A549 (cell line): ENCODE results near the gene MZT2A. TPM values are rescaled to one million over a fixed set of nuclear protein-coding genes. Genes with fewer than 3 reads are reported as not detected.
"Not testable (repeated sequence)": the region's sequence is repeated elsewhere in the genome, so short reads cannot be mapped to it uniquely, and the experiment has no call there.

Source experiments
- ATAC-seq, 2 experiments: fragments of 200-7000 bp in 1 of 2; fragments of >200 bp in 1 of 2; cut with Nextera tagmentation in 1 of 2; cut with Tn5 transposase in 1 of 2; 3 replicates each; pipeline versions ENCODE4 v1.8.0 to v1.9.1; 2018 to 2020; ENCODE audit warnings: mild to moderate bottlenecking in 1 of 2, moderate library complexity in 1 of 2
- CTCF ChIA-PET: fragments of 300-600 bp; sonication (Branson Sonifier 250); formaldehyde crosslinking; extraction: SDS; loops from one replicate; lab custom pipeline; 2021; ENCODE audit warnings: antibody characterized with exemption, inconsistent platforms; lab: Yijun Ruan, JAX
- POLR2A ChIA-PET: fragments of 350-600 bp; formaldehyde crosslinking; extraction: SDS; loops from one replicate; lab custom pipeline; 2021; ENCODE audit warnings: antibody characterized with exemption, inconsistent platforms; lab: Yijun Ruan, JAX
- DNase-seq, 2 experiments: peaks; one replicate each; pipeline versions ENCODE4 v3.0.0 to v3.0.0-alpha.2; 2011 to 2016; ENCODE audit warnings: low read depth in 1 of 2, low spot score in 1 of 2
- FAIRE-seq: peaks from 2 replicates; lab custom pipeline; 2011; peaks lifted over from hg19 to GRCh38; lab: Jason Lieb, UNC
- H3K27ac ChIP-seq, 2 experiments: fragments of >200 bp; sonication (Bioruptor Twin); formaldehyde crosslinking; 3 replicates each; pipeline ENCODE4 v1.5.1; 2016 to 2017
- H3K4me1 ChIP-seq: fragments of >200 bp; sonication (Bioruptor Twin); formaldehyde crosslinking; 3 replicates; pipeline ENCODE4 v1.6.1; 2016
- H3K4me2 ChIP-seq: fragments of >200 bp; sonication (Bioruptor Twin); formaldehyde crosslinking; 3 replicates; pipeline ENCODE4 v1.6.1; 2016
- H3K4me3 ChIP-seq: fragments of >200 bp; sonication (Bioruptor Twin); formaldehyde crosslinking; 3 replicates; pipeline ENCODE4 v1.5.1; 2016
- H3K9me3 ChIP-seq: fragments of >200 bp; sonication (Bioruptor Twin); formaldehyde crosslinking; 3 replicates; pipeline ENCODE4 v1.6.1; 2016
- ELK1 ChIP-seq: fragments of 150-350 bp; IDR thresholded peaks from 2 replicates; pipeline ENCODE4 v1.6.1; 2014; ENCODE audit warnings: low read depth, mild to moderate bottlenecking, low read length
- EP300 ChIP-seq, 2 experiments: fragments of >200 bp; sonication (Bioruptor Twin); formaldehyde crosslinking; IDR thresholded peaks; 2 replicates in 1 of 2; 3 replicates in 1 of 2; pipeline ENCODE4 v1.6.1; 2016 to 2017
- FOSL2 ChIP-seq, 2 experiments: fragments of 450-650 bp in 1 of 2; fragments of >200 bp in 1 of 2; sonication (Bioruptor Twin) in 1 of 2; formaldehyde crosslinking; IDR thresholded peaks; 2 replicates each; pipeline versions ENCODE4 v1.5.0 to v1.6.1; 2016 to 2020; ENCODE audit warnings: mild to moderate bottlenecking in 1 of 2, moderate library complexity in 1 of 2
- HEYL ChIP-seq: fragments of 250-450 bp; sonication (Bioruptor Pico); IDR thresholded peaks from 2 replicates; pipeline ENCODE4 v1.8.0; 2021; ENCODE audit warnings: mild to moderate bottlenecking, moderate library complexity
- HOXB13 ChIP-seq: fragments of 250-450 bp; sonication (Bioruptor Pico); IDR thresholded peaks from 2 replicates; pipeline ENCODE4 v1.5.0; 2020; ENCODE audit warnings: low read depth, mild to moderate bottlenecking, moderate library complexity
- HOXB5 ChIP-seq: fragments of 250-450 bp; sonication (Bioruptor Pico); IDR thresholded peaks from 2 replicates; pipeline ENCODE4 v1.5.0; 2020; ENCODE audit warnings: mild to moderate bottlenecking, moderate library complexity
- KDM1A ChIP-seq: fragments of 200-600 bp; sonication (generic); IDR thresholded peaks from 2 replicates; pipeline ENCODE4 v1.6.1; 2016; ENCODE audit warnings: low read depth, mild to moderate bottlenecking
- MAX ChIP-seq: IDR thresholded peaks from 2 replicates; pipeline ENCODE4 v1.6.1; 2012
- NFE2L2 ChIP-seq: fragments of 150-350 bp; conservative IDR thresholded peaks from 2 replicates; pipeline ENCODE4 v1.6.1; 2014; ENCODE audit warnings: low read length
- PBX3 ChIP-seq: IDR thresholded peaks from 2 replicates; pipeline ENCODE4 v1.6.1; 2012
- RAD21 ChIP-seq, 2 experiments: fragments of >200 bp in 1 of 2; sonication (Bioruptor Twin) in 1 of 2; formaldehyde crosslinking in 1 of 2; IDR thresholded peaks in 1 of 2; conservative IDR thresholded peaks in 1 of 2; 2 replicates in 1 of 2; 3 replicates in 1 of 2; pipeline ENCODE4 v1.6.1; 2012 to 2018; ENCODE audit warnings: inconsistent platforms in 1 of 2
- REST ChIP-seq: fragments of 200-600 bp; sonication (generic); IDR thresholded peaks from 2 replicates; pipeline ENCODE4 v1.6.1; 2016; ENCODE audit warnings: antibody characterized with exemption, mild to moderate bottlenecking, moderate library complexity
- SMC3 ChIP-seq: fragments of >200 bp; sonication (Bioruptor Twin); formaldehyde crosslinking; IDR thresholded peaks from 3 replicates; pipeline ENCODE4 v1.6.1; 2018; ENCODE audit warnings: inconsistent platforms
- ZNF302 ChIP-seq: fragments of 250-450 bp; sonication (Bioruptor Pico); IDR thresholded peaks from 2 replicates; pipeline ENCODE4 v1.9.0; 2021; ENCODE audit warnings: inconsistent platforms, mild to moderate bottlenecking, moderate library complexity
- ZSCAN20 ChIP-seq: fragments of 250-450 bp; sonication (Bioruptor Pico); IDR thresholded peaks from 2 replicates; pipeline ENCODE4 v1.8.0; 2022; ENCODE audit warnings: mild to moderate bottlenecking, moderate library complexity
- WGBS: methylation state at CpG from one replicate; pipeline ENCODE4 v1.1.6; 2017; ENCODE audit errors: missing lambda C conversion rate; 5-methylcytosine and 5-hydroxymethylcytosine counted together
- polyA plus RNA-seq, 4 experiments: library from polyadenylated mRNA; depleted of rRNA in 3 of 4; stranded (reverse); fragments of >200 nt; fragmentation: RNase III in 1 of 4; extraction: RNeasy Plus Mini Kit Qiagen cat#74134 plus additional on column Dnase treatment in 1 of 4; gene quantifications; 2 replicates in 3 of 4; 3 replicates in 1 of 4; pipeline ENCODE4 v1.2.3, GENCODE V29; 2011 to 2017
- TF ChIP-seq, protein P1 (sequence below): IDR thresholded peaks from 2 replicates; pipeline ENCODE4 v1.6.1; 2012; ENCODE audit warnings: low read depth, borderline replicate concordance

MZT2A gene
- polyA plus RNA-seq, 2 of the 4 experiments (the other 2 are of a cell fraction) = 69.2 to 119 TPM

GRCh38 chr2:131492418-131493198 lies 411 bp upstream of the MZT2A start (continued):
- TF ChIP-seq NFE2L2 (no peak), SMC3 (peak; percentile 31; the same call in 2 of the 3 replicates), FOSL2 (IDR thresholded peaks at IDR 0.05) (no peak), FOSL2 (CRISPR knock-in tag; IDR thresholded peaks at IDR 0.05) (no peak), RAD21 (conservative IDR thresholded peaks at IDR 0.05 in 1 of 2, IDR thresholded peaks at IDR 0.05 in 1 of 2) (peak; percentile 5 to 31; a peak in 2 of 5 replicates), HOXB13 (CRISPR knock-in tag) (no peak), ZNF302 (CRISPR knock-in tag) (no peak), HEYL (CRISPR knock-in tag) (no peak), HOXB5 (CRISPR knock-in tag) (no peak), EP300 (IDR thresholded peaks at IDR 0.05) (no peak), PBX3 (no peak)
- TF ChIP-seq, protein P1, sequence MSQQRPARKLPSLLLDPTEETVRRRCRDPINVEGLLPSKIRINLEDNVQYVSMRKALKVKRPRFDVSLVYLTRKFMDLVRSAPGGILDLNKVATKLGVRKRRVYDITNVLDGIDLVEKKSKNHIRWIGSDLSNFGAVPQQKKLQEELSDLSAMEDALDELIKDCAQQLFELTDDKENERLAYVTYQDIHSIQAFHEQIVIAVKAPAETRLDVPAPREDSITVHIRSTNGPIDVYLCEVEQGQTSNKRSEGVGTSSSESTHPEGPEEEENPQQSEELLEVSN = peak; percentile 74; the same call in 1 of the 2 replicates

DNA sequence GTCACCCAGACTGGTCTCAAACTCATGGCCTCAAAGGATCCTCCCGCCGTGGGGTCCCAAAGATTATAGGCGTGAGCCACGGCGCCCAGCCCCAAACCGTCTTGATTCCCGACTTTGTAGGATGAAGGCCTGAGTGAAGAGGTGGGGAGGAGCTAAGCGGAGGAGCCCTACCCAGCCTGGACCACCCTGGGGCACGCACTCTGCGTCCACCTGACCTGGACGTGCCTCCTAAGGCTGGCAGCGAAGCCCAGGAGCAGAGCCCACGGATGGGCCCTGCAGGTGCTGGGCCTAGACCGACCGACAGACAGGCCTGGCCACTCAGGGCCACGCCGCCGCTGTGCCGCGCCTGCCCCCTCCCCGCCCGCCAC lies 744 bp downstream of the MZT2A start:
- not testable (repeated sequence) for H3K9me3 ChIP-seq, FAIRE-seq
- H3K4me1 ChIP-seq = peaks cover 26% of the 10 kb centered on the region; the same call in 2 of the 3 replicates
- ChIA-PET CTCF (interaction anchor here (0.9 to 2.7 kb wide), 10 partner anchors 8 to 753 kb away, joined by 3 to 25 read pairs (median 6); partner anchors contain the start of gene CCDC74A), POLR2A (interaction anchor here (1.3 kb wide), 1 partner anchor 191 kb away, joined by 3 read pairs; no protein-coding TSS in a partner anchor)
- H3K27ac ChIP-seq = peak overlapping the region; percentile 98 to 99
- H3K4me2 ChIP-seq = peak overlapping the region; percentile 99
- 7% methylated on average over 9 of the region's 22 CpGs for WGBS
- TF ChIP-seq MAX = peak; percentile 17; the same call in 1 of the 2 replicates
- H3K4me3 ChIP-seq = peak overlapping the region; percentile 99
- DNase-seq (peak in 1 of 2 experiments; percentile 14), ATAC-seq (peak; percentile 15 to 35; a peak in 5 of 6 replicates)

DNA sequence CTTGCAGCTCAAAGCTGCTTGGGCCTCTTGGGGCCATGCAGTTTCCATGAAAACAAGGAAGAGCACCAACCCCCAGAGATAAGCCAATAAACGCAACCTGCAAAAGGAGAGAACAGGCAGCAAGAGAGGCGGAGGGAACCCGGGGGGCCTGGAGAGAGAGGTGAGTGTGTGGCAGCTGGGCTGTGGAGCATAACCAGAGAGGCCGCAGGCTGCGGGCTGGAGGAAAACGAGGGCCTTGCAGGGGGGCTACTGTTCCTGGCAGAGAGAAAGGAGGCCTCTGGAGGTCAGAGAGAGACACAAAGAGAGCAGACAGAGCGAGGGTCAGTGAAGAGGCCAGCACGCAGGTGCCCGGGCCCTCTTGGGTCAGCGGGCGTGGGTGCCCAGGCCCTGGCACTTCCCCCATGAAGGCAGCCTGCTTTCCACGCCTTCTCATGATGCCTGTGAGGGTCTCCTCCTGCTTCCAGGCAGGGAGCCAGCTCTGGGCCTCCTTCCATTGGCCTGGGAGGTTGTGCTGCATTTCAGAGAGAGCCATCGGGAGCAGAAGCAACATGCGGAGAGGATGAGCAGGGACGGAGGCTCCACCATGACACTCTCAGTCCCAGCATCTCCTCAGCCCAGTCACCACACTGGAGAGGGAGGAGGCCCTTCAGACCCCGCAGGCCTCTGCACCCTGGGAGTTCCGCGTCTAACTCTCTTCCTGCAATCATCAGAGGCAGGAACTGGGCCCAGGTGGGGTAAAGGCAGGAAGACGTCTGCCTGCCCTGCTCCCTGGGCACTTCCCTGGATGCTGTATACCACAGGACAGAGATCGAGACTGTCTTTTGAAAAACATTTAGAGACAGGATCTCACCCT lies 1.4 kb downstream of the MZT2A start:
- POLR2A ChIA-PET, FAIRE-seq, DNase-seq, ATAC-seq, H3K9me3 ChIP-seq: not testable (repeated sequence)
- Histone ChIP-seq H3K4me1 (peaks cover 26% of the 10 kb centered on the region; the same call in 2 of the 3 replicates), H3K4me2 (peak overlapping the region; percentile 99), H3K4me3 (peak overlapping the region; percentile 99), H3K27ac (peak overlapping the region; percentile 98 to 99)
- CTCF ChIA-PET = interaction anchor here (2.0 kb wide), 1 partner anchor 8 kb away, joined by 7 read pairs; no protein-coding TSS in a partner anchor
- WGBS = 70% methylated on average over 20 of the region's 20 CpGs

DNA sequence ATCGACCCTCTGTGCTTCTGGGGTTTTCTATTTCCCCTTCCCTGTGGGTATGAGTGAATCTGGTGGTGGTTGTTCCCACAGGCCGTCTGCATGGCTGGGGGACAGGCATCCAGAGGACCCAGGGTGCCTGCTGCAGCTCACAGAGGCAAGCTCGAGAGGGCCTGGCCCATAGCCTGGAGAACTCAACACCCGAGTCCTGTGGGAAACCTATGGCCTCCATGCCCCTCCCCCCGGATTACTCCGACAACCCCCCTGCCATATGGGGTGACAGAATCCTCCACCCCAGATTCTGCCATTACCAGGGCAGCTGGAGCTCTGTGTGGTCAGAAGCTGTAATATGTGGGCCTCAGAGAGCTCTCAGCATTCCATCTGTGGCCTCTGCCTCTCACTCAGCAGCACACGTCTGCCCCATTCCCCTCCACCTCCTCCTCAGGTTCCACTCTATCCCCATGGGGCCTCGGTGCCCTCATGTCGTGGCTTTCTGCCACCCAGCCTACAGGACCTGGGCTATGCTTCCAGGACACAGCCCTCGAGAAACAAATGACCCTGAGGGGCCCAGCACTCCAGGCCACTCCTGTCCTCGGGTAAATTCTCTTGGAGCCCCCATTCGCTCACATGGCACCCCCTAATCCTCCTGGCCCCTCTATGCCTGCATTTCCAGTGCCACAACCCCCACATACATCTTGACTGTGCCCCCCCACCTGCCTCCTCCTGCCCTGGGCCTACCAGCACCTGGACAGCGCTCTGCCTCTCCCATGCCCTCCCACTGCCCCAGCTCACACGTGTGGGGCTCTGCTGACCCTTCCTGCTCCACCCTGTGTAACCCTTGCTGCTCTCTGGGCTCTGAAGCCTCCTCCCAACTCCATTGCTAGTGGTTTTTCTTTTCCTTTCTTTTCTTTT lies 3.6 kb downstream of the MZT2A start:
- no peak overlapping the region for H3K4me3 ChIP-seq
- ChIA-PET POLR2A (interaction anchor here (1.2 to 1.3 kb wide), 2 partner anchors 1302 to 1303 kb away, joined by 5 to 11 read pairs; no protein-coding TSS in a partner anchor), CTCF (interaction anchor here (1.1 kb wide), 1 partner anchor 314 kb away, joined by 3 read pairs; no protein-coding TSS in a partner anchor)
- peaks cover 16% of the 10 kb centered on the region; the same call in 2 of the 3 replicates for H3K4me1 ChIP-seq
- H3K27ac ChIP-seq = no peak overlapping the region
- H3K4me2 ChIP-seq = no peak overlapping the region
- no peak for FAIRE-seq
- WGBS = 83% methylated on average over 11 of the region's 14 CpGs
- ATAC-seq = no peak
- H3K9me3 ChIP-seq = no peaks in the 10 kb centered on the region
- no peak for DNase-seq
- TF ChIP-seq REST = no peak
- no peak for TF ChIP-seq KDM1A
- no peak for TF ChIP-seq ZSCAN20 (CRISPR knock-in tag)
- TF ChIP-seq ELK1 = no peak
- no peak for TF ChIP-seq SMC3
